HEK293 (cell line): ENCODE measurements around the gene ACKR4.

ENCODE experiments used
- CTCF ChIA-PET: fragments of 350-600 bp; formaldehyde crosslinking; extraction: SDS; loops from one replicate; lab custom pipeline; 2021; ENCODE audit warnings: antibody characterized with exemption; lab: Yijun Ruan, JAX
- POLR2A ChIA-PET: fragments of 300-600 bp; formaldehyde crosslinking; extraction: SDS; loops from one replicate; lab custom pipeline; 2020; ENCODE audit warnings: antibody characterized with exemption, inconsistent platforms; lab: Yijun Ruan, JAX
- H3K27ac ChIP-seq: fragments of 200-500 bp; sonication (Bioruptor generic); 2 replicates; pipeline ENCODE4 v1.5.1; 2014; ENCODE audit warnings: low read depth, low read length, control low read depth, inconsistent platforms; ENCODE audit errors: extremely low read depth
- H3K36me3 ChIP-seq, 2 experiments: fragments of 200-500 bp in 1 of 2; sonication (Bioruptor generic) in 1 of 2; 1 replicate in 1 of 2; 2 replicates in 1 of 2; pipeline ENCODE4 v1.5.1; 2014 to 2017; ENCODE audit warnings: inconsistent platforms in 2 of 2, low read length in 2 of 2; ENCODE audit not compliant: control insufficient read depth in 2 of 2, insufficient read depth in 1 of 2
- H3K4me1 ChIP-seq: fragments of 200-500 bp; sonication (Bioruptor generic); 2 replicates; pipeline ENCODE4 v1.5.1; 2014; ENCODE audit warnings: mild to moderate bottlenecking, low read length, inconsistent platforms; ENCODE audit not compliant: control insufficient read depth, insufficient read depth
- H3K4me3 ChIP-seq: 2 replicates; pipeline ENCODE4 v1.5.1; 2011; ENCODE audit warnings: low read depth, mild to moderate bottlenecking, control low read depth, low read length, moderate library complexity
- H3K9me3 ChIP-seq: fragments of 200-500 bp; sonication (Bioruptor generic); 2 replicates; pipeline ENCODE4 v1.5.1; 2014; ENCODE audit warnings: low read depth, low read length, inconsistent platforms; ENCODE audit not compliant: control insufficient read depth, insufficient read depth
- BCL11A ChIP-seq: fragments of 450-650 bp; formaldehyde crosslinking; IDR thresholded peaks from 2 replicates; pipeline ENCODE4 v1.5.1; 2016; ENCODE audit warnings: low read depth, missing biosample characterization, missing genetic modification characterization
- BCL11B ChIP-seq: fragments of 450-650 bp; formaldehyde crosslinking; IDR thresholded peaks from 2 replicates; pipeline ENCODE4 v1.5.1; 2016; ENCODE audit warnings: low read depth, missing biosample characterization, missing genetic modification characterization
- FEZF1 ChIP-seq: fragments of 450-650 bp; formaldehyde crosslinking; IDR thresholded peaks from 2 replicates; pipeline ENCODE4 v1.5.1; 2016; ENCODE audit warnings: missing biosample characterization, missing genetic modification characterization
- SP7 ChIP-seq: fragments of 450-650 bp; formaldehyde crosslinking; IDR thresholded peaks from 2 replicates; pipeline ENCODE4 v1.5.1; 2016; ENCODE audit warnings: missing biosample characterization, missing genetic modification characterization
- YY2 ChIP-seq: fragments of 450-650 bp; formaldehyde crosslinking; IDR thresholded peaks from 2 replicates; pipeline ENCODE4 v1.5.1; 2016; ENCODE audit warnings: missing biosample characterization, missing genetic modification characterization
- ZBTB21 ChIP-seq: fragments of 450-650 bp; formaldehyde crosslinking; IDR thresholded peaks from 2 replicates; pipeline ENCODE4 v1.5.1; 2017; ENCODE audit warnings: missing biosample characterization, missing genetic modification characterization
- ZBTB48 ChIP-seq: fragments of 450-650 bp; formaldehyde crosslinking; IDR thresholded peaks from 2 replicates; pipeline ENCODE4 v1.5.1; 2016; ENCODE audit warnings: missing biosample characterization, missing genetic modification characterization
- ZBTB7A ChIP-seq: fragments of 450-650 bp; formaldehyde crosslinking; IDR thresholded peaks from 2 replicates; pipeline ENCODE4 v1.5.1; 2016; ENCODE audit warnings: low read depth, missing biosample characterization, missing genetic modification characterization
- ZNF16 ChIP-seq: fragments of 450-650 bp; formaldehyde crosslinking; IDR thresholded peaks from 2 replicates; pipeline ENCODE4 v1.5.1; 2016; ENCODE audit warnings: low read depth, missing biosample characterization, missing genetic modification characterization
- ZNF174 ChIP-seq: fragments of 450-650 bp; formaldehyde crosslinking; IDR thresholded peaks from 2 replicates; pipeline ENCODE4 v1.5.0; 2017; ENCODE audit warnings: missing biosample characterization, mild to moderate bottlenecking, missing genetic modification characterization
- ZNF175 ChIP-seq: fragments of 450-650 bp; formaldehyde crosslinking; IDR thresholded peaks from 2 replicates; pipeline ENCODE4 v1.5.1; 2016; ENCODE audit warnings: missing biosample characterization, missing genetic modification characterization
- ZNF184 ChIP-seq: fragments of 450-650 bp; IDR thresholded peaks from 2 replicates; pipeline ENCODE4 v1.5.1; 2018; ENCODE audit warnings: missing biosample characterization, mild to moderate bottlenecking, missing genetic modification characterization
- ZNF221 ChIP-seq: fragments of 450-650 bp; formaldehyde crosslinking; IDR thresholded peaks from 2 replicates; pipeline ENCODE4 v1.5.1; 2017; ENCODE audit warnings: missing biosample characterization, missing genetic modification characterization, borderline replicate concordance
- ZNF248 ChIP-seq: fragments of 450-650 bp; formaldehyde crosslinking; IDR thresholded peaks from 2 replicates; pipeline ENCODE4 v1.5.1; 2017; ENCODE audit warnings: missing biosample characterization, missing genetic modification characterization
- ZNF335 ChIP-seq: fragments of 450-650 bp; formaldehyde crosslinking; conservative IDR thresholded peaks from 2 replicates; pipeline ENCODE4 v1.5.1; 2016; ENCODE audit warnings: missing biosample characterization, missing genetic modification characterization
- ZNF391 ChIP-seq: fragments of 450-650 bp; formaldehyde crosslinking; IDR thresholded peaks from 2 replicates; pipeline ENCODE4 v1.5.1; 2016; ENCODE audit warnings: low read depth, missing biosample characterization, missing genetic modification characterization, borderline replicate concordance
- ZNF416 ChIP-seq: fragments of 450-650 bp; formaldehyde crosslinking; IDR thresholded peaks from 2 replicates; pipeline ENCODE4 v1.5.1; 2016; ENCODE audit warnings: missing biosample characterization, missing genetic modification characterization
- ZNF48 ChIP-seq: fragments of 450-650 bp; formaldehyde crosslinking; IDR thresholded peaks from 2 replicates; pipeline ENCODE4 v1.5.1; 2016; ENCODE audit warnings: missing biosample characterization, missing genetic modification characterization
- ZNF529 ChIP-seq: fragments of 450-650 bp; formaldehyde crosslinking; IDR thresholded peaks from 2 replicates; pipeline ENCODE4 v1.5.1; 2017; ENCODE audit warnings: missing genetic modification characterization, missing biosample characterization; ENCODE audit not compliant: insufficient replicate concordance
- ZNF600 ChIP-seq: fragments of 450-650 bp; formaldehyde crosslinking; IDR thresholded peaks from 2 replicates; pipeline ENCODE4 v1.5.1; 2016; ENCODE audit warnings: missing biosample characterization, missing genetic modification characterization
- ZNF701 ChIP-seq: fragments of 450-650 bp; formaldehyde crosslinking; IDR thresholded peaks from 2 replicates; pipeline ENCODE4 v1.5.1; 2016; ENCODE audit warnings: missing biosample characterization, missing genetic modification characterization
- ZNF785 ChIP-seq: fragments of 450-650 bp; formaldehyde crosslinking; IDR thresholded peaks from 2 replicates; pipeline ENCODE4 v1.5.1; 2016; ENCODE audit warnings: missing biosample characterization, missing genetic modification characterization
- ZXDB ChIP-seq: fragments of 450-650 bp; formaldehyde crosslinking; IDR thresholded peaks from 2 replicates; pipeline ENCODE4 v1.5.1; 2016; ENCODE audit warnings: missing biosample characterization, missing genetic modification characterization
- TF ChIP-seq, protein P1 (sequence below): fragments of 450-650 bp; formaldehyde crosslinking; IDR thresholded peaks from 2 replicates; pipeline ENCODE4 v1.5.1; 2016; ENCODE audit warnings: missing biosample characterization, missing genetic modification characterization
- TF ChIP-seq, protein P2 (sequence below): fragments of 450-650 bp; formaldehyde crosslinking; IDR thresholded peaks from 2 replicates; pipeline ENCODE4 v1.5.1; 2016; ENCODE audit warnings: missing biosample characterization, missing genetic modification characterization
- TF ChIP-seq, protein P3 (sequence below): fragments of 450-650 bp; formaldehyde crosslinking; IDR thresholded peaks from 2 replicates; pipeline ENCODE4 v1.5.1; 2016; ENCODE audit warnings: missing biosample characterization, missing genetic modification characterization
- TF ChIP-seq, protein P4 (sequence below): fragments of 450-650 bp; formaldehyde crosslinking; IDR thresholded peaks from 2 replicates; pipeline ENCODE4 v1.5.1; 2017; ENCODE audit warnings: missing biosample characterization, missing genetic modification characterization

The ACKR4 gene

DNA sequence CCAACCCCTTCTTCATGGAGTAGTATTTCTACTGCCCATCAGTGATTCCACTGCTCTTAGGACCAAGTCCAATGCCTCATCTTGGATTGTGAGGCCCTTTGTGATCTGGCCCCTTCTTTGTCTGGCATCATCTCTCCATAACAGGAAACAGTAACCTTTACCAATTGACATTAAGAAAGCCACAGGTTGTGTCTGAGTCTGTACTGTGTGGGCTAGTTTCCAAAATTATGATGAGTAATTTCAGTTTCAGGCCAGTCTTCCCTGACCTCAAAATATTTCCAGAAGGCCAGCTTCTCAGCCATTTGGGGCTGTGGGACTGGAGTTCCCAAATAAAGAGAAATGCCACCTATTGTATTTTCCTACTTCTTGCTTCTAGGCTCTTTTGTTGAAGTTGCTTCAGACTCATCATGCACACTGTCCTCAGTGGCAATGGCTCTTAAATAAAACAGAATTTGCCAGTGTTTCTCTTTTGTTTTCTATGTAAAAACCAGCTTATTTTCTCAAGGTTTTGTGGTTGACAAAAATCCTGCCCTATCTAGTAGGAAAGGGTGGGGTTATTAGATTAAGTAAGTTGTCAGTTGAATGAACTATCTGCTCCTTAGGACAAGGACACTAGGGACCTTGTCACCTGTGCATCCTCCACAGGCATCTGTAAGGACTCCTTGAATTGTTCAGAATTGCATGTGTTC, 47.0 kb upstream of the ACKR4 start:
- no peaks in the 10 kb centered on the region for H3K36me3 ChIP-seq
- POLR2A ChIA-PET = no interaction called here
- TF ChIP-seq ZNF48 (no peak), ZBTB48 (tag by site-specific recombination) (no peak)
- TF ChIP-seq, all 188 proteins: peak for 0
- CTCF ChIA-PET = interaction anchor here (1.3 kb wide), 1 partner anchor 14 kb away, joined by 5 read pairs; no protein-coding TSS in a partner anchor
- Histone ChIP-seq H3K9me3 (no peaks in the 10 kb centered on the region), H3K4me1 (no peaks in the 10 kb centered on the region), H3K4me3 (no peak overlapping the region), H3K27ac (no peak overlapping the region)

DNA sequence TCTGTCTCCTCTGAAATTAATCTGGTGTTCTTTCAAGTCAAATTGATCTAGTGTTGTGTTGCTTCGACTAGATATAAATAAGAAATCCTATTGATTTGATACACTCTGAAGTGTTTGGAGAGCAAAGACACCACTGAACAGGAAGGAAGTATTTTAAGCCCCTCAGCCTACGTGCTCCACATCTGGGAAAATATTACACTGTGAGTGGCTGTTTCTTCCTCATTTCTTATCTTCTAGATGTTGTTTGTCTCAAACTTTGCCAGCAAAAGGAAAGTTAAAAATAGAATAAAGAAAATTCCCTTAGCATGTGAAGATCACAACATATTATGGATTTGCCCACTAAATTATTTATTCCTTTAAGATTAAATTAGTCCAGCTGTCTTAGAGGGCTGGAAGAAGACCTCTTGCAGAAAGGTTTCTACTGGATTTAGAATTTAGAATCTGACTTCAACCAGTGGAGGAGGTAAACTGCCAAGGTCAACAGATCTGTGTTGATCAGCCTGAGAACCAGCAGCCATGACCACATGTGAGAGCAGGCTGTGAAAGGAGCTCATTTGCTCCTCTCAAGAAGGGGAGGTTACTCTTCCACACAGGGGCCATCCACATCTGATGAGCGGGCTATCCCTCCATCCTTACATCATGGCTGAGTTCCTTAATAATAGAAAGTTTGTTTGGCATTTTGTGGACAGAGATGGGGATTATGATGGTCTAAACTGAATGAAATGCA, 46.3 kb upstream of the ACKR4 start:
- ChIA-PET POLR2A (no interaction called here), CTCF (interaction anchor here (1.0 to 1.3 kb wide), 2 partner anchors 13 to 15 kb away, joined by 3 to 5 read pairs; no protein-coding TSS in a partner anchor)
- Histone ChIP-seq H3K4me1 (no peaks in the 10 kb centered on the region), H3K27ac (no peak overlapping the region), H3K9me3 (no peaks in the 10 kb centered on the region), H3K36me3 (no peaks in the 10 kb centered on the region), H3K4me3 (no peak overlapping the region)
- TF ChIP-seq, protein P1, sequence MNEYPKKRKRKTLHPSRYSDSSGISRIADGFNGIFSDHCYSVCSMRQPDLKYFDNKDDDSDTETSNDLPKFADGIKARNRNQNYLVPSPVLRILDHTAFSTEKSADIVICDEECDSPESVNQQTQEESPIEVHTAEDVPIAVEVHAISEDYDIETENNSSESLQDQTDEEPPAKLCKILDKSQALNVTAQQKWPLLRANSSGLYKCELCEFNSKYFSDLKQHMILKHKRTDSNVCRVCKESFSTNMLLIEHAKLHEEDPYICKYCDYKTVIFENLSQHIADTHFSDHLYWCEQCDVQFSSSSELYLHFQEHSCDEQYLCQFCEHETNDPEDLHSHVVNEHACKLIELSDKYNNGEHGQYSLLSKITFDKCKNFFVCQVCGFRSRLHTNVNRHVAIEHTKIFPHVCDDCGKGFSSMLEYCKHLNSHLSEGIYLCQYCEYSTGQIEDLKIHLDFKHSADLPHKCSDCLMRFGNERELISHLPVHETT (tag by site-specific recombination) = no peak
- no peak for TF ChIP-seq ZNF221
- TF ChIP-seq ZNF416 (tag by site-specific recombination) = no peak
- no peak for TF ChIP-seq ZNF529
- TF ChIP-seq ZNF16 (tag by site-specific recombination) = no peak
- TF ChIP-seq FEZF1 (tag by site-specific recombination) = no peak
- no peak for TF ChIP-seq ZNF248 (tag by site-specific recombination)
- no peak for TF ChIP-seq ZNF785
- TF ChIP-seq ZXDB = no peak
- no peak for TF ChIP-seq ZNF701 (tag by site-specific recombination)
- no peak for TF ChIP-seq ZNF174
- TF ChIP-seq, protein P2, sequence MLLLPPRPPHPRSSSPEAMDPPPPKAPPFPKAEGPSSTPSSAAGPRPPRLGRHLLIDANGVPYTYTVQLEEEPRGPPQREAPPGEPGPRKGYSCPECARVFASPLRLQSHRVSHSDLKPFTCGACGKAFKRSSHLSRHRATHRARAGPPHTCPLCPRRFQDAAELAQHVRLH = no peak
- no peak for TF ChIP-seq ZBTB7A (tag by site-specific recombination)
- no peak for TF ChIP-seq ZNF391

DNA sequence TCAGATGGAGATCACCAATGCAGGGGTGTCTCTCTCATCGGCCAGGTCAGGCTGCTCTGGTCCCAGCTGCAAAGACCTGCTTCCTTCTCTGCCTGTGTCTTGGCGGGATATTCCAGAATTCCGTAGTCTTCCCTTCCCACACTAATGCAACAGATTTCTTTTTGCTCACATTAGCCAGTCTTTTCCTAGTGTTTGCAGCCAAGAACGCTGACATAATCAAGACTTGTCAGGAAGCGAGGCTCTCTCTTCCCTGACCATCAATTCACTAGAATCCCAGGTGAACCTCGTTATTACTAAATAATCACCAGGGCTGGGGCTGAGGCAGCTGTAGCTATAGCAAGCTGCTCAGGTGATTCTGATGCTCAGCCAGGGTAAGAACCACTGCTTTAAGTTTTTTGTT, 43.2 kb upstream of the ACKR4 start:
- CTCF ChIA-PET = no interaction called here
- POLR2A ChIA-PET = no interaction called here
- Histone ChIP-seq H3K36me3 (peaks cover 0 to 1% of the 10 kb centered on the region in 2 experiments; a peak in 1 of 3 replicates), H3K9me3 (no peaks in the 10 kb centered on the region), H3K27ac (no peak overlapping the region), H3K4me1 (no peaks in the 10 kb centered on the region), H3K4me3 (no peak overlapping the region)
- TF ChIP-seq ZNF600 (tag by site-specific recombination) (no peak), BCL11B (tag by site-specific recombination) (no peak), BCL11A (tag by site-specific recombination) (no peak), ZNF175 (tag by site-specific recombination) (no peak), SP7 (tag by site-specific recombination) (no peak), ZNF184 (no peak), YY2 (no peak), ZNF335 (no peak), ZBTB21 (tag by site-specific recombination) (no peak)
- TF ChIP-seq, protein P3, sequence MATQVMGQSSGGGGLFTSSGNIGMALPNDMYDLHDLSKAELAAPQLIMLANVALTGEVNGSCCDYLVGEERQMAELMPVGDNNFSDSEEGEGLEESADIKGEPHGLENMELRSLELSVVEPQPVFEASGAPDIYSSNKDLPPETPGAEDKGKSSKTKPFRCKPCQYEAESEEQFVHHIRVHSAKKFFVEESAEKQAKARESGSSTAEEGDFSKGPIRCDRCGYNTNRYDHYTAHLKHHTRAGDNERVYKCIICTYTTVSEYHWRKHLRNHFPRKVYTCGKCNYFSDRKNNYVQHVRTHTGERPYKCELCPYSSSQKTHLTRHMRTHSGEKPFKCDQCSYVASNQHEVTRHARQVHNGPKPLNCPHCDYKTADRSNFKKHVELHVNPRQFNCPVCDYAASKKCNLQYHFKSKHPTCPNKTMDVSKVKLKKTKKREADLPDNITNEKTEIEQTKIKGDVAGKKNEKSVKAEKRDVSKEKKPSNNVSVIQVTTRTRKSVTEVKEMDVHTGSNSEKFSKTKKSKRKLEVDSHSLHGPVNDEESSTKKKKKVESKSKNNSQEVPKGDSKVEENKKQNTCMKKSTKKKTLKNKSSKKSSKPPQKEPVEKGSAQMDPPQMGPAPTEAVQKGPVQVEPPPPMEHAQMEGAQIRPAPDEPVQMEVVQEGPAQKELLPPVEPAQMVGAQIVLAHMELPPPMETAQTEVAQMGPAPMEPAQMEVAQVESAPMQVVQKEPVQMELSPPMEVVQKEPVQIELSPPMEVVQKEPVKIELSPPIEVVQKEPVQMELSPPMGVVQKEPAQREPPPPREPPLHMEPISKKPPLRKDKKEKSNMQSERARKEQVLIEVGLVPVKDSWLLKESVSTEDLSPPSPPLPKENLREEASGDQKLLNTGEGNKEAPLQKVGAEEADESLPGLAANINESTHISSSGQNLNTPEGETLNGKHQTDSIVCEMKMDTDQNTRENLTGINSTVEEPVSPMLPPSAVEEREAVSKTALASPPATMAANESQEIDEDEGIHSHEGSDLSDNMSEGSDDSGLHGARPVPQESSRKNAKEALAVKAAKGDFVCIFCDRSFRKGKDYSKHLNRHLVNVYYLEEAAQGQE (tag by site-specific recombination) = no peak
- TF ChIP-seq, protein P4, sequence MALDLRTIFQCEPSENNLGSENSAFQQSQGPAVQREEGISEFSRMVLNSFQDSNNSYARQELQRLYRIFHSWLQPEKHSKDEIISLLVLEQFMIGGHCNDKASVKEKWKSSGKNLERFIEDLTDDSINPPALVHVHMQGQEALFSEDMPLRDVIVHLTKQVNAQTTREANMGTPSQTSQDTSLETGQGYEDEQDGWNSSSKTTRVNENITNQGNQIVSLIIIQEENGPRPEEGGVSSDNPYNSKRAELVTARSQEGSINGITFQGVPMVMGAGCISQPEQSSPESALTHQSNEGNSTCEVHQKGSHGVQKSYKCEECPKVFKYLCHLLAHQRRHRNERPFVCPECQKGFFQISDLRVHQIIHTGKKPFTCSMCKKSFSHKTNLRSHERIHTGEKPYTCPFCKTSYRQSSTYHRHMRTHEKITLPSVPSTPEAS (tag by site-specific recombination) = no peak
